HG02943 (cell line): ENCODE results near the gene MBNL1.
"Not testable (repeated sequence)": the region's sequence is repeated elsewhere in the genome, so short reads cannot be mapped to it uniquely, and the experiment has no call there.

Source experiments
- ATAC-seq: cut with Tn5 transposase; IDR thresholded peaks from one replicate; pipeline ENCODE4 v1.9.1; 2021; ENCODE audit warnings: mild to moderate bottlenecking, low read depth, moderate library complexity; ENCODE audit not compliant: unreplicated experiment

MBNL1 gene

GRCh38 chr3:152436707-152437590 lies 168.2 kb downstream of the MBNL1 start:
- no peak for ATAC-seq

GRCh38 chr3:152438181-152438580 lies 169.5 kb downstream of the MBNL1 start:
- no peak for ATAC-seq

- no peak for ATAC-seq
Observed at GRCh38 chr3:152438706-152439105, 170.0 kb downstream of the MBNL1 start.

GRCh38 chr3:152440243-152440642 lies 171.5 kb downstream of the MBNL1 start:
- not testable (repeated sequence) for ATAC-seq

- no peak for ATAC-seq
Observed at GRCh38 chr3:152443212-152444023, 174.7 kb downstream of the MBNL1 start.

- no peak for ATAC-seq
Observed at GRCh38 chr3:152444029-152444641, 175.4 kb downstream of the MBNL1 start.

GRCh38 chr3:152445212-152445611 lies 176.5 kb downstream of the MBNL1 start:
- no peak for ATAC-seq

GRCh38 chr3:152446495-152446894 lies 177.8 kb downstream of the MBNL1 start:
- ATAC-seq, result no peak

- ATAC-seq, result no peak
Observed at GRCh38 chr3:152447511-152447910, 178.8 kb downstream of the MBNL1 start.

GRCh38 chr3:152448091-152448490 lies 179.4 kb downstream of the MBNL1 start:
- ATAC-seq, result no peak

GRCh38 chr3:152452318-152452717 lies 183.6 kb downstream of the MBNL1 start:
- ATAC-seq, result no peak

GRCh38 chr3:152454076-152454875 lies 185.5 kb downstream of the MBNL1 start:
- ATAC-seq, result no peak

GRCh38 chr3:152455989-152456388 lies 187.3 kb downstream of the MBNL1 start:
- no peak for ATAC-seq

GRCh38 chr3:152457500-152458375 lies 189.0 kb downstream of the MBNL1 start:
- ATAC-seq, result no peak

GRCh38 chr3:152458376-152459117 lies 189.8 kb downstream of the MBNL1 start:
- ATAC-seq, result no peak

GRCh38 chr3:152459118-152459515 lies 190.4 kb downstream of the MBNL1 start:
- no peak for ATAC-seq

- ATAC-seq, result no peak
Observed at GRCh38 chr3:152459572-152459971, 190.8 kb downstream of the MBNL1 start.

- ATAC-seq, result no peak
Observed at GRCh38 chr3:152460936-152461335, 192.2 kb downstream of the MBNL1 start.

- no peak for ATAC-seq
Observed at GRCh38 chr3:152461460-152461859, 192.7 kb downstream of the MBNL1 start.
